A549 (cell line): Measurements from ENCODE around the gene IPO9. TPM values are rescaled to one million over a fixed set of nuclear protein-coding genes. Genes with fewer than 3 reads are reported as not detected.

Experiments
- ATAC-seq, 2 experiments: fragments of 200-7000 bp in 1 of 2; fragments of >200 bp in 1 of 2; cut with Nextera tagmentation in 1 of 2; cut with Tn5 transposase in 1 of 2; 3 replicates each; pipeline versions ENCODE4 v1.8.0 to v1.9.1; 2018 to 2020; ENCODE audit warnings: mild to moderate bottlenecking in 1 of 2, moderate library complexity in 1 of 2
- CTCF ChIA-PET: fragments of 300-600 bp; sonication (Branson Sonifier 250); formaldehyde crosslinking; extraction: SDS; loops from one replicate; lab custom pipeline; 2021; ENCODE audit warnings: antibody characterized with exemption, inconsistent platforms; lab: Yijun Ruan, JAX
- POLR2A ChIA-PET: fragments of 350-600 bp; formaldehyde crosslinking; extraction: SDS; loops from one replicate; lab custom pipeline; 2021; ENCODE audit warnings: antibody characterized with exemption, inconsistent platforms; lab: Yijun Ruan, JAX
- DNase-seq, 2 experiments: peaks; one replicate each; pipeline versions ENCODE4 v3.0.0 to v3.0.0-alpha.2; 2011 to 2016; ENCODE audit warnings: low read depth in 1 of 2, low spot score in 1 of 2
- FAIRE-seq: peaks from 2 replicates; lab custom pipeline; 2011; peaks lifted over from hg19 to GRCh38; lab: Jason Lieb, UNC
- H3K27ac ChIP-seq, 2 experiments: fragments of >200 bp; sonication (Bioruptor Twin); formaldehyde crosslinking; 3 replicates each; pipeline ENCODE4 v1.5.1; 2016 to 2017
- H3K4me1 ChIP-seq: fragments of >200 bp; sonication (Bioruptor Twin); formaldehyde crosslinking; 3 replicates; pipeline ENCODE4 v1.6.1; 2016
- H3K4me2 ChIP-seq: fragments of >200 bp; sonication (Bioruptor Twin); formaldehyde crosslinking; 3 replicates; pipeline ENCODE4 v1.6.1; 2016
- H3K4me3 ChIP-seq: fragments of >200 bp; sonication (Bioruptor Twin); formaldehyde crosslinking; 3 replicates; pipeline ENCODE4 v1.5.1; 2016
- H3K9me3 ChIP-seq: fragments of >200 bp; sonication (Bioruptor Twin); formaldehyde crosslinking; 3 replicates; pipeline ENCODE4 v1.6.1; 2016
- ATOH8 ChIP-seq: fragments of 250-450 bp; sonication (Bioruptor Pico); IDR thresholded peaks from 2 replicates; pipeline ENCODE4 v1.5.0; 2020; ENCODE audit warnings: low read depth, mild to moderate bottlenecking, moderate library complexity
- BCL3 ChIP-seq: fragments of >200 bp; sonication (Bioruptor Twin); formaldehyde crosslinking; IDR thresholded peaks from 3 replicates; pipeline ENCODE4 v1.6.1; 2016
- BHLHE40 ChIP-seq: IDR thresholded peaks from 2 replicates; pipeline ENCODE4 v1.6.1; 2012; ENCODE audit warnings: low read depth, low read length, inconsistent platforms
- CEBPB ChIP-seq, 2 experiments: fragments of >200 bp in 1 of 2; sonication (Bioruptor Twin) in 1 of 2; formaldehyde crosslinking in 1 of 2; IDR thresholded peaks; 2 replicates each; pipeline ENCODE4 v1.6.1; 2012 to 2016
- CHD2 ChIP-seq: fragments of 150-350 bp; IDR thresholded peaks from 2 replicates; pipeline ENCODE4 v1.6.1; 2014; ENCODE audit warnings: low read length; ENCODE audit not compliant: partially characterized antibody
- EHF ChIP-seq: fragments of 250-450 bp; sonication (Bioruptor Pico); IDR thresholded peaks from 2 replicates; pipeline ENCODE4 v1.5.0; 2020; ENCODE audit warnings: mild to moderate bottlenecking
- ESRRA ChIP-seq: fragments of 150-350 bp; IDR thresholded peaks from 2 replicates; pipeline ENCODE4 v1.6.1; 2014; ENCODE audit warnings: mild to moderate bottlenecking, low read length, borderline replicate concordance
- HEYL ChIP-seq: fragments of 250-450 bp; sonication (Bioruptor Pico); IDR thresholded peaks from 2 replicates; pipeline ENCODE4 v1.8.0; 2021; ENCODE audit warnings: mild to moderate bottlenecking, moderate library complexity
- HOXB13 ChIP-seq: fragments of 250-450 bp; sonication (Bioruptor Pico); IDR thresholded peaks from 2 replicates; pipeline ENCODE4 v1.5.0; 2020; ENCODE audit warnings: low read depth, mild to moderate bottlenecking, moderate library complexity
- JUNB ChIP-seq: fragments of >200 bp; sonication (Bioruptor Twin); formaldehyde crosslinking; IDR thresholded peaks from 2 replicates; pipeline ENCODE4 v1.6.1; 2016
- MAFK ChIP-seq: fragments of 450-650 bp; IDR thresholded peaks from 2 replicates; pipeline ENCODE4 v1.6.1; 2014; ENCODE audit not compliant: partially characterized antibody
- NFE2L2 ChIP-seq: fragments of 150-350 bp; conservative IDR thresholded peaks from 2 replicates; pipeline ENCODE4 v1.6.1; 2014; ENCODE audit warnings: low read length
- RAD21 ChIP-seq, 2 experiments: fragments of >200 bp in 1 of 2; sonication (Bioruptor Twin) in 1 of 2; formaldehyde crosslinking in 1 of 2; IDR thresholded peaks in 1 of 2; conservative IDR thresholded peaks in 1 of 2; 2 replicates in 1 of 2; 3 replicates in 1 of 2; pipeline ENCODE4 v1.6.1; 2012 to 2018; ENCODE audit warnings: inconsistent platforms in 1 of 2
- RCOR1 ChIP-seq: fragments of 150-350 bp; IDR thresholded peaks from 2 replicates; pipeline ENCODE4 v1.6.1; 2014; ENCODE audit warnings: antibody characterized with exemption, low read length, low read depth
- REST ChIP-seq: fragments of 200-600 bp; sonication (generic); IDR thresholded peaks from 2 replicates; pipeline ENCODE4 v1.6.1; 2016; ENCODE audit warnings: antibody characterized with exemption, mild to moderate bottlenecking, moderate library complexity
- SREBF2 ChIP-seq: fragments of 450-650 bp; IDR thresholded peaks from 2 replicates; pipeline ENCODE4 v1.6.1; 2014; ENCODE audit warnings: mild to moderate bottlenecking, moderate library complexity
- ZC3H11A ChIP-seq: fragments of 450-650 bp; IDR thresholded peaks from 2 replicates; pipeline ENCODE4 v1.6.1; 2014; ENCODE audit warnings: antibody characterized with exemption, mild to moderate bottlenecking
- ZNF302 ChIP-seq: fragments of 250-450 bp; sonication (Bioruptor Pico); IDR thresholded peaks from 2 replicates; pipeline ENCODE4 v1.9.0; 2021; ENCODE audit warnings: inconsistent platforms, mild to moderate bottlenecking, moderate library complexity
- WGBS: methylation state at CpG from one replicate; pipeline ENCODE4 v1.1.6; 2017; ENCODE audit errors: missing lambda C conversion rate; 5-methylcytosine and 5-hydroxymethylcytosine counted together
- polyA plus RNA-seq, 4 experiments: library from polyadenylated mRNA; depleted of rRNA in 3 of 4; stranded (reverse); fragments of >200 nt; fragmentation: RNase III in 1 of 4; extraction: RNeasy Plus Mini Kit Qiagen cat#74134 plus additional on column Dnase treatment in 1 of 4; gene quantifications; 2 replicates in 3 of 4; 3 replicates in 1 of 4; pipeline ENCODE4 v1.2.3, GENCODE V29; 2011 to 2017

The IPO9 gene
- polyA plus RNA-seq, 2 of the 4 experiments (the other 2 are of a cell fraction) = 40.1 to 77.5 TPM

GRCh38 chr1:201861448-201861847, 32.5 kb downstream of the IPO9 start:
- POLR2A ChIA-PET = no interaction called here
- Histone ChIP-seq H3K27ac (no peak overlapping the region), H3K4me2 (no peak overlapping the region), H3K4me3 (no peak overlapping the region), H3K9me3 (no peaks in the 10 kb centered on the region), H3K4me1 (no peaks in the 10 kb centered on the region)
- peak in 1 of 2 experiments; percentile 80; a peak in 2 of 4 replicates for TF ChIP-seq CEBPB (IDR thresholded peaks at IDR 0.05)
- TF ChIP-seq SREBF2 = no peak
- DNase-seq (no peak), FAIRE-seq (no peak), ATAC-seq (no peak)
- CTCF ChIA-PET = interaction anchor here (0.8 to 4.6 kb wide), 4 partner anchors 16 to 152 kb away, joined by 3 to 19 read pairs (median 4); no protein-coding TSS in a partner anchor
- 89% methylated on average over 7 of the region's 7 CpGs for WGBS

- ATAC-seq (no peak), FAIRE-seq (no peak), DNase-seq (no peak)
- no peak overlapping the region for H3K27ac ChIP-seq
- H3K4me1 ChIP-seq = no peaks in the 10 kb centered on the region
- CTCF ChIA-PET = interaction anchor here (0.8 to 1.5 kb wide), 4 partner anchors 11 to 26 kb away, joined by 3 to 7 read pairs (median 4); no protein-coding TSS in a partner anchor
- no peaks in the 10 kb centered on the region for H3K9me3 ChIP-seq
- no peak overlapping the region for H3K4me2 ChIP-seq
- TF ChIP-seq ATOH8 (no peak), BHLHE40 (no peak)
- 95% methylated on average over 10 of the region's 10 CpGs for whole genome bisulfite sequencing
- H3K4me3 ChIP-seq = no peak overlapping the region
- POLR2A ChIA-PET = interaction anchor here (0.5 kb wide), 1 partner anchor 84 kb away, joined by 5 read pairs; no protein-coding TSS in a partner anchor
These were observed 41.4 kb downstream of the IPO9 start for GRCh38 chr1:201870397-201870796.

GRCh38 chr1:201874672-201875071, 45.7 kb downstream of the IPO9 start:
- CTCF ChIA-PET = interaction anchor here (1.2 to 16.1 kb wide), 7 partner anchors 20 to 345 kb away, joined by 3 to 245 read pairs (median 4); no protein-coding TSS in a partner anchor

More at GRCh38 chr1:201874672-201875071, 45.7 kb downstream of the IPO9 start:
- no peaks in the 10 kb centered on the region for H3K9me3 ChIP-seq
- TF ChIP-seq HEYL (no peak), NFE2L2 (no peak), ZC3H11A (no peak), REST (no peak), HOXB13 (CRISPR knock-in tag) (no peak), ESRRA (no peak), EHF (CRISPR knock-in tag) (no peak), MAFK (no peak), CHD2 (no peak), RAD21 (conservative IDR thresholded peaks at IDR 0.05 in 1 of 2, IDR thresholded peaks at IDR 0.05 in 1 of 2) (no peak), RCOR1 (no peak), JUNB (no peak), ZNF302 (CRISPR knock-in tag) (no peak), BCL3 (no peak)
- no peaks in the 10 kb centered on the region for H3K4me1 ChIP-seq
- FAIRE-seq (no peak), ATAC-seq (no peak), DNase-seq (no peak)
- no peak overlapping the region for H3K4me3 ChIP-seq
- WGBS = 94% methylated on average over 1 of the region's 1 CpG
- no peak overlapping the region for H3K4me2 ChIP-seq
- POLR2A ChIA-PET = no interaction called here
- no peak overlapping the region for H3K27ac ChIP-seq
